SK-N-SH (cell line): ENCODE results near the gene F2RL3. TPM values are rescaled to one million over a fixed set of nuclear protein-coding genes. Genes with fewer than 3 reads are reported as not detected.

Experiments
- CTCF ChIA-PET: fragments of 300-600, 350-600 bp; formaldehyde crosslinking; extraction: SDS; loops from one replicate; lab custom pipeline; 2021; lab: Yijun Ruan, JAX
- POLR2A ChIA-PET: fragments of 350-600 bp; sonication (Branson Sonifier 250); formaldehyde crosslinking; extraction: SDS; loops from one replicate; lab custom pipeline; 2020; ENCODE audit warnings: antibody characterized with exemption, inconsistent platforms; lab: Yijun Ruan, JAX
- DNase-seq: peaks from one replicate; pipeline ENCODE4 v3.0.0; 2012
- H2AFZ ChIP-seq: fragments of 200-600 bp; sonication (generic); 2 replicates; pipeline ENCODE4 v1.8.1; 2016; ENCODE audit warnings: antibody characterized with exemption, mild to moderate bottlenecking, low read depth
- H3F3A ChIP-seq: fragments of 200-600 bp; sonication (generic); replicated peaks from 2 replicates; pipeline ENCODE3; 2016; ENCODE audit warnings: antibody characterized with exemption, mild to moderate bottlenecking; ENCODE audit not compliant: insufficient read depth
- H3K27ac ChIP-seq, 2 experiments: fragments of 200-500 bp in 1 of 2; fragments of 200-600 bp in 1 of 2; sonication (Bioruptor generic) in 1 of 2; sonication (generic), shearing (Covaris generic) in 1 of 2; 2 replicates each; pipeline versions ENCODE4 v1.5.1 to v1.6.1; 2014 to 2016; ENCODE audit warnings: low read depth in 2 of 2, inconsistent platforms in 1 of 2, low read length in 1 of 2, mild to moderate bottlenecking in 1 of 2, mixed read lengths in 1 of 2
- H3K27me3 ChIP-seq: fragments of 200-600 bp; sonication (generic), shearing (Covaris generic); 2 replicates; pipeline ENCODE4 v1.6.1; 2016; ENCODE audit warnings: mixed run types; ENCODE audit not compliant: insufficient read depth
- H3K36me3 ChIP-seq, 2 experiments: fragments of 200-500 bp in 1 of 2; fragments of 200-600 bp in 1 of 2; sonication (Bioruptor generic) in 1 of 2; sonication (generic) in 1 of 2; replicated peaks in 1 of 2; 2 replicates each; pipeline versions ENCODE3 to v1.5.1; 2014 to 2016; ENCODE audit warnings: low read length in 1 of 2, mild to moderate bottlenecking in 1 of 2; ENCODE audit not compliant: insufficient read depth in 2 of 2, control insufficient read depth in 1 of 2
- H3K4me1 ChIP-seq, 2 experiments: fragments of 200-500 bp in 1 of 2; fragments of 200-600 bp in 1 of 2; sonication (Bioruptor generic) in 1 of 2; sonication (generic), shearing (Covaris generic) in 1 of 2; 2 replicates each; pipeline versions ENCODE4 v1.5.1 to v1.6.1; 2014 to 2016; ENCODE audit warnings: low read depth in 1 of 2, low read length in 1 of 2, mixed run types in 1 of 2; ENCODE audit not compliant: insufficient read depth in 2 of 2, control insufficient read depth in 1 of 2
- H3K4me2 ChIP-seq: fragments of 200-600 bp; sonication (generic), shearing (Covaris generic); 2 replicates; pipeline ENCODE4 v1.6.1; 2017; ENCODE audit warnings: mixed run types
- H3K4me3 ChIP-seq, 2 experiments: fragments of 200-500 bp in 1 of 2; fragments of 200-600 bp in 1 of 2; sonication (Bioruptor generic) in 1 of 2; sonication (generic), shearing (Covaris generic) in 1 of 2; 2 replicates each; pipeline versions ENCODE4 v1.5.1 to v1.8.1; 2014 to 2016; ENCODE audit warnings: low read depth in 2 of 2, inconsistent platforms in 1 of 2, low read length in 1 of 2, mild to moderate bottlenecking in 1 of 2, mixed read lengths in 1 of 2, moderate library complexity in 1 of 2
- H3K79me2 ChIP-seq: fragments of 200-600 bp; sonication (generic); 2 replicates; pipeline ENCODE4 v1.8.1; 2017; ENCODE audit warnings: mild to moderate bottlenecking; ENCODE audit not compliant: insufficient read depth
- H3K9ac ChIP-seq: fragments of 200-600 bp; sonication (generic); 2 replicates; pipeline ENCODE4 v1.6.1; 2017; ENCODE audit warnings: mixed run types
- H3K9me2 ChIP-seq: fragments of 200-600 bp; sonication (generic); 2 replicates; pipeline ENCODE4 v1.6.1; 2017; ENCODE audit warnings: mixed run types
- H3K9me3 ChIP-seq: fragments of 200-600 bp; sonication (generic); 2 replicates; pipeline ENCODE4 v1.6.1; 2017; ENCODE audit warnings: mixed run types, mild to moderate bottlenecking, moderate library complexity
- H4K20me1 ChIP-seq: fragments of 200-600 bp; sonication (generic); 2 replicates; pipeline ENCODE4 v1.6.1; 2017; ENCODE audit warnings: mild to moderate bottlenecking, mixed run types; ENCODE audit not compliant: insufficient read depth
- CHD2 ChIP-seq: fragments of 150-350 bp; IDR thresholded peaks from 2 replicates; pipeline ENCODE4 v1.6.1; 2018; ENCODE audit warnings: low read length; ENCODE audit not compliant: partially characterized antibody
- EP300 ChIP-seq, 2 experiments: IDR thresholded peaks; 2 replicates each; pipeline versions ENCODE4 v1.4.0 to v1.6.1; 2012; ENCODE audit warnings: borderline replicate concordance in 1 of 2, low read depth in 1 of 2, low read length in 1 of 2
- EZH2phosphoT487 ChIP-seq: fragments of 200-600 bp; sonication (generic); IDR thresholded peaks from 2 replicates; pipeline ENCODE4 v1.6.1; 2017; ENCODE audit warnings: low read depth, mixed run types, mild to moderate bottlenecking, antibody characterized with exemption, moderate library complexity, borderline replicate concordance
- FOSL2 ChIP-seq: IDR thresholded peaks from 2 replicates; pipeline ENCODE4 v1.4.0; 2012; ENCODE audit warnings: low read depth, mild to moderate bottlenecking, moderate library complexity, borderline replicate concordance
- FOXJ3 ChIP-seq: sonication (generic); formaldehyde crosslinking; IDR thresholded peaks from 2 replicates; pipeline ENCODE4 v1.5.1; 2020; ENCODE audit warnings: mild to moderate bottlenecking, missing genetic modification reagents
- FOXM1 ChIP-seq: IDR thresholded peaks from 2 replicates; pipeline ENCODE4 v1.4.0; 2012; ENCODE audit warnings: low read depth, mild to moderate bottlenecking
- JUND ChIP-seq: IDR thresholded peaks from 2 replicates; pipeline ENCODE4 v1.4.0; 2012
- MEF2A ChIP-seq: IDR thresholded peaks from 2 replicates; pipeline ENCODE4 v1.4.0; 2012; ENCODE audit warnings: low read depth, borderline replicate concordance
- NFIC ChIP-seq: IDR thresholded peaks from 2 replicates; pipeline ENCODE4 v1.4.0; 2012; ENCODE audit warnings: borderline replicate concordance
- NRF1 ChIP-seq: IDR thresholded peaks from 2 replicates; pipeline ENCODE4 v1.6.1; 2012; ENCODE audit warnings: low read depth, mild to moderate bottlenecking, low read length
- RFX5 ChIP-seq: IDR thresholded peaks from 2 replicates; pipeline ENCODE4 v1.6.1; 2012; ENCODE audit warnings: mild to moderate bottlenecking, improper control_type of control experiment, low read length
- RXRA ChIP-seq: IDR thresholded peaks from 2 replicates; pipeline ENCODE4 v1.4.0; 2012; ENCODE audit warnings: low read depth, mild to moderate bottlenecking, borderline replicate concordance
- SIN3A ChIP-seq: IDR thresholded peaks from 2 replicates; pipeline ENCODE4 v1.6.1; 2012; ENCODE audit warnings: low read depth, mild to moderate bottlenecking, low read length, moderate library complexity, borderline replicate concordance
- SMC3 ChIP-seq: IDR thresholded peaks from 2 replicates; pipeline ENCODE4 v1.6.1; 2012; ENCODE audit warnings: low read depth, low read length, improper control_type of control experiment
- TAF1 ChIP-seq: IDR thresholded peaks from 2 replicates; pipeline ENCODE4 v1.6.1; 2012; ENCODE audit warnings: low read depth, mild to moderate bottlenecking, low read length, moderate library complexity, borderline replicate concordance
- YY1 ChIP-seq: IDR thresholded peaks from 2 replicates; pipeline ENCODE4 v1.4.0; 2012; ENCODE audit warnings: low read depth, mild to moderate bottlenecking
- WGBS: methylation state at CpG from one replicate; pipeline ENCODE4 v1.1.6; 2017; ENCODE audit warnings: low lambda C conversion rate; 5-methylcytosine and 5-hydroxymethylcytosine counted together
- polyA plus RNA-seq, 3 experiments: library from polyadenylated mRNA; depleted of rRNA; stranded (reverse); fragments of >200 nt; gene quantifications; 2 replicates each; pipeline ENCODE4 v1.2.3, GENCODE V29; 2012
- TF ChIP-seq, protein P1 (sequence below): IDR thresholded peaks from 2 replicates; pipeline ENCODE4 v1.6.1; 2012; ENCODE audit warnings: mild to moderate bottlenecking, low read depth, low read length, moderate library complexity
- TF ChIP-seq, protein P2 (sequence below): IDR thresholded peaks from 2 replicates; pipeline ENCODE4 v1.4.0; 2012; ENCODE audit warnings: low read depth
- TF ChIP-seq, protein P3 (sequence below): IDR thresholded peaks from 2 replicates; pipeline ENCODE4; 2012
- TF ChIP-seq, protein P4 (sequence below): fragments of 150-350 bp; IDR thresholded peaks from 2 replicates; pipeline ENCODE4 v1.6.1; 2017; ENCODE audit warnings: antibody characterized with exemption, low read length, low read depth, borderline replicate concordance

The F2RL3 gene
- polyA plus RNA-seq, 1 of the 3 experiments (the other 2 are of a cell fraction) = not detected

DNA sequence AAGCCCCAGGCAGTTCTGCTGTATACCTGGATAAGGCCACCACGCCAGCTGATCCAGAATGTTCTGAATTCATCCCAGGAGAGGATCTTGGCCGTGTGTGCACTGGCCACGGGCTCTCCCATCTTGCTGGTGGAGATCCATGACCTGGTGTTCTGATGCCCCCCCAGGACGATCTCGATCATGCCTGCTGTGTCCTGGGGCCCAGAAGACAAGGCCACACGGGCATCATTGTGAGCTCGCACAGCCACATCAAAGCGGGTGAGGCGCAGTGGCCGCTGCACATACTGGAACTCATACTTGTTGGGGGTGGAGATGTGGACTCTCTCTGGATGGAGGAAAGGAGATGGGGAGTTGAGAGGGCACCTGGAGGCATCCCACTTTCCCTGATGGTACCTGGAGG, 40.1 kb downstream of the F2RL3 start (continued):
- TF ChIP-seq, protein P1, sequence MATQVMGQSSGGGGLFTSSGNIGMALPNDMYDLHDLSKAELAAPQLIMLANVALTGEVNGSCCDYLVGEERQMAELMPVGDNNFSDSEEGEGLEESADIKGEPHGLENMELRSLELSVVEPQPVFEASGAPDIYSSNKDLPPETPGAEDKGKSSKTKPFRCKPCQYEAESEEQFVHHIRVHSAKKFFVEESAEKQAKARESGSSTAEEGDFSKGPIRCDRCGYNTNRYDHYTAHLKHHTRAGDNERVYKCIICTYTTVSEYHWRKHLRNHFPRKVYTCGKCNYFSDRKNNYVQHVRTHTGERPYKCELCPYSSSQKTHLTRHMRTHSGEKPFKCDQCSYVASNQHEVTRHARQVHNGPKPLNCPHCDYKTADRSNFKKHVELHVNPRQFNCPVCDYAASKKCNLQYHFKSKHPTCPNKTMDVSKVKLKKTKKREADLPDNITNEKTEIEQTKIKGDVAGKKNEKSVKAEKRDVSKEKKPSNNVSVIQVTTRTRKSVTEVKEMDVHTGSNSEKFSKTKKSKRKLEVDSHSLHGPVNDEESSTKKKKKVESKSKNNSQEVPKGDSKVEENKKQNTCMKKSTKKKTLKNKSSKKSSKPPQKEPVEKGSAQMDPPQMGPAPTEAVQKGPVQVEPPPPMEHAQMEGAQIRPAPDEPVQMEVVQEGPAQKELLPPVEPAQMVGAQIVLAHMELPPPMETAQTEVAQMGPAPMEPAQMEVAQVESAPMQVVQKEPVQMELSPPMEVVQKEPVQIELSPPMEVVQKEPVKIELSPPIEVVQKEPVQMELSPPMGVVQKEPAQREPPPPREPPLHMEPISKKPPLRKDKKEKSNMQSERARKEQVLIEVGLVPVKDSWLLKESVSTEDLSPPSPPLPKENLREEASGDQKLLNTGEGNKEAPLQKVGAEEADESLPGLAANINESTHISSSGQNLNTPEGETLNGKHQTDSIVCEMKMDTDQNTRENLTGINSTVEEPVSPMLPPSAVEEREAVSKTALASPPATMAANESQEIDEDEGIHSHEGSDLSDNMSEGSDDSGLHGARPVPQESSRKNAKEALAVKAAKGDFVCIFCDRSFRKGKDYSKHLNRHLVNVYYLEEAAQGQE = no peak
- no peak for TF ChIP-seq NFIC
- TF ChIP-seq EP300 (IDR thresholded peaks at IDR 0.05; ENCODE audit: borderline replicate concordance in 1 of 2, low read depth in 1 of 2, low read length in 1 of 2) = no peak
- no peak for TF ChIP-seq MEF2A
- TF ChIP-seq JUND = no peak
- TF ChIP-seq RXRA = no peak
- TF ChIP-seq, protein P2, sequence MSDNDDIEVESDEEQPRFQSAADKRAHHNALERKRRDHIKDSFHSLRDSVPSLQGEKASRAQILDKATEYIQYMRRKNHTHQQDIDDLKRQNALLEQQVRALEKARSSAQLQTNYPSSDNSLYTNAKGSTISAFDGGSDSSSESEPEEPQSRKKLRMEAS = no peak
- no peak for TF ChIP-seq EZH2phosphoT487
- TF ChIP-seq FOXM1 = no peak
- TF ChIP-seq FOSL2 = no peak
- TF ChIP-seq, all 33 proteins: peak for 0

DNA sequence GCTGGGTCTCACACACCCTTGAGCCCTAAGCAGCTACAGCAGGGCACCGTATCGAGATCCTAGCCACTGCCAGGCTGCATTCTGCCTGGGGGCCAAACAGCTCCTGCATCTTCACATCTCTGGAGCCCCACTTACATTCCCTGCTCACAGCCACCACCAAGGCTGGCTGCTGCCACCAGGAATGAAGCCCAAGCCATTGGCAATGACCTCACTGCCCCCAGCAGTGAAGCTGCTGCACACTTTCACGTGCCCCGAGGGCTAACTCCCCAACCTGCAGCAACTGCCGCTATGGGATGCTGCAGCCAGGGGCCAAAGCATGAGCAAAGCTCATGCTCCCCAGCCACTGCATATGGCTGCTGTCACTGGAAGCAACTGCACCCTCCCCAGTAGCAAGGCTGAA, 42.0 kb downstream of the F2RL3 start:
- Histone ChIP-seq H3K9me3 (no peaks in the 10 kb centered on the region), H3K4me3 (no peak overlapping the region), H4K20me1 (no peaks in the 10 kb centered on the region), H3K4me1 (no peaks in the 10 kb centered on the region), H3K4me2 (no peak overlapping the region), H3K79me2 (no peaks in the 10 kb centered on the region), H3K9ac (no peak overlapping the region), H3K27ac (no peak overlapping the region), H2AFZ (no peak overlapping the region), H3K27me3 (no peaks in the 10 kb centered on the region; the same call in 1 of the 2 replicates), H3K9me2 (no peaks in the 10 kb centered on the region), H3F3A (no peaks in the 10 kb centered on the region), H3K36me3 (no peaks in the 10 kb centered on the region)
- DNase-seq = no peak
- ChIA-PET POLR2A (no interaction called here), CTCF (no interaction called here)
- WGBS = 7% methylated on average over 3 of the region's 5 CpGs
- TF ChIP-seq TAF1 (no peak), FOXM1 (no peak)

DNA sequence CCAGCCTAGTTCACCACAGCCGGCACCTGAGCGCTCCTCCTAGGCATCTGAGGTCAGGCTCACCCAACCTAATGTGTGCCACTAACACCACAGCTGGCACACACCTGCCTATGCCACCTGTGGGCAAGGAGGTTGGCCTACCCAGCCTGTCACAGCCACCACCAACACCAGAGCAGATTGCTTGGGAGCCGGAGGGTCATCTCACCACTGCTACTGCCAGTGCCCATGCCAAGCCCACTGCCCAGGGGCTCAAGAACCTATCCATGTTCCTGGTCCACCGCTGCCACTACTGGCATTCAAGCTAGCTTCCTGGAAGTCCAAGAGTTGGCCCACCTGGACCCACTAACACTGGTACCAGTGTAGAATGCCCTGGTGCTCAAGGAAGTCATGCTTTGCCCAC, 42.5 kb downstream of the F2RL3 start:
- ChIA-PET POLR2A (no interaction called here), CTCF (no interaction called here)
- Histone ChIP-seq H3K4me2 (no peak overlapping the region), H2AFZ (no peak overlapping the region), H3K9me3 (no peaks in the 10 kb centered on the region), H3K9me2 (no peaks in the 10 kb centered on the region), H3K27ac (no peak overlapping the region), H3K36me3 (no peaks in the 10 kb centered on the region), H4K20me1 (no peaks in the 10 kb centered on the region), H3K4me1 (no peaks in the 10 kb centered on the region), H3K79me2 (no peaks in the 10 kb centered on the region), H3F3A (no peaks in the 10 kb centered on the region), H3K4me3 (no peak overlapping the region), H3K27me3 (no peaks in the 10 kb centered on the region; the same call in 1 of the 2 replicates), H3K9ac (no peak overlapping the region)
- no peak for DNase-seq
- 8% methylated on average over 3 of the region's 4 CpGs for WGBS
- TF ChIP-seq RFX5 (no peak), SMC3 (no peak), FOSL2 (no peak), SIN3A (no peak), JUND (no peak), FOXJ3 (no peak), NRF1 (no peak), CHD2 (no peak), YY1 (no peak)
- TF ChIP-seq, protein P3, sequence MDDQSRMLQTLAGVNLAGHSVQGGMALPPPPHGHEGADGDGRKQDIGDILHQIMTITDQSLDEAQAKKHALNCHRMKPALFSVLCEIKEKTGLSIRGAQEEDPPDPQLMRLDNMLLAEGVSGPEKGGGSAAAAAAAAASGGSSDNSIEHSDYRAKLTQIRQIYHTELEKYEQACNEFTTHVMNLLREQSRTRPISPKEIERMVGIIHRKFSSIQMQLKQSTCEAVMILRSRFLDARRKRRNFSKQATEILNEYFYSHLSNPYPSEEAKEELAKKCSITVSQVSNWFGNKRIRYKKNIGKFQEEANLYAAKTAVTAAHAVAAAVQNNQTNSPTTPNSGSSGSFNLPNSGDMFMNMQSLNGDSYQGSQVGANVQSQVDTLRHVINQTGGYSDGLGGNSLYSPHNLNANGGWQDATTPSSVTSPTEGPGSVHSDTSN = no peak
- TF ChIP-seq, protein P4, sequence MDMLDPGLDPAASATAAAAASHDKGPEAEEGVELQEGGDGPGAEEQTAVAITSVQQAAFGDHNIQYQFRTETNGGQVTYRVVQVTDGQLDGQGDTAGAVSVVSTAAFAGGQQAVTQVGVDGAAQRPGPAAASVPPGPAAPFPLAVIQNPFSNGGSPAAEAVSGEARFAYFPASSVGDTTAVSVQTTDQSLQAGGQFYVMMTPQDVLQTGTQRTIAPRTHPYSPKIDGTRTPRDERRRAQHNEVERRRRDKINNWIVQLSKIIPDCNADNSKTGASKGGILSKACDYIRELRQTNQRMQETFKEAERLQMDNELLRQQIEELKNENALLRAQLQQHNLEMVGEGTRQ = no peak
- TF ChIP-seq, protein P2 = no peak
